D721Med (cell line): ENCODE data around the gene MAP2.
"Not testable (repeated sequence)": the region's sequence is repeated elsewhere in the genome, so short reads cannot be mapped to it uniquely, and the experiment has no call there.

Experiments
- DNase-seq: peaks from one replicate; pipeline ENCODE4 v3.0.0; 2011; ENCODE audit warnings: low spot score; ENCODE audit not compliant: insufficient read length
- FAIRE-seq: peaks from 2 replicates; lab custom pipeline; 2011; peaks lifted over from hg19 to GRCh38; lab: Jason Lieb, UNC
- TF ChIP-seq, protein P1 (sequence below): IDR thresholded peaks from 2 replicates; pipeline ENCODE4 v1.5.1; 2012; ENCODE audit warnings: mild to moderate bottlenecking, control low read depth; ENCODE audit not compliant: insufficient read depth; ENCODE audit errors: missing control alignments

Gene MAP2

GRCh38 chr2:209473930-209474419 lies 50.1 kb downstream of the MAP2 start:
- DNase-seq (no peak), FAIRE-seq (no peak)
- TF ChIP-seq, protein P1, sequence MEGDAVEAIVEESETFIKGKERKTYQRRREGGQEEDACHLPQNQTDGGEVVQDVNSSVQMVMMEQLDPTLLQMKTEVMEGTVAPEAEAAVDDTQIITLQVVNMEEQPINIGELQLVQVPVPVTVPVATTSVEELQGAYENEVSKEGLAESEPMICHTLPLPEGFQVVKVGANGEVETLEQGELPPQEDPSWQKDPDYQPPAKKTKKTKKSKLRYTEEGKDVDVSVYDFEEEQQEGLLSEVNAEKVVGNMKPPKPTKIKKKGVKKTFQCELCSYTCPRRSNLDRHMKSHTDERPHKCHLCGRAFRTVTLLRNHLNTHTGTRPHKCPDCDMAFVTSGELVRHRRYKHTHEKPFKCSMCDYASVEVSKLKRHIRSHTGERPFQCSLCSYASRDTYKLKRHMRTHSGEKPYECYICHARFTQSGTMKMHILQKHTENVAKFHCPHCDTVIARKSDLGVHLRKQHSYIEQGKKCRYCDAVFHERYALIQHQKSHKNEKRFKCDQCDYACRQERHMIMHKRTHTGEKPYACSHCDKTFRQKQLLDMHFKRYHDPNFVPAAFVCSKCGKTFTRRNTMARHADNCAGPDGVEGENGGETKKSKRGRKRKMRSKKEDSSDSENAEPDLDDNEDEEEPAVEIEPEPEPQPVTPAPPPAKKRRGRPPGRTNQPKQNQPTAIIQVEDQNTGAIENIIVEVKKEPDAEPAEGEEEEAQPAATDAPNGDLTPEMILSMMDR, result no peak

DNA sequence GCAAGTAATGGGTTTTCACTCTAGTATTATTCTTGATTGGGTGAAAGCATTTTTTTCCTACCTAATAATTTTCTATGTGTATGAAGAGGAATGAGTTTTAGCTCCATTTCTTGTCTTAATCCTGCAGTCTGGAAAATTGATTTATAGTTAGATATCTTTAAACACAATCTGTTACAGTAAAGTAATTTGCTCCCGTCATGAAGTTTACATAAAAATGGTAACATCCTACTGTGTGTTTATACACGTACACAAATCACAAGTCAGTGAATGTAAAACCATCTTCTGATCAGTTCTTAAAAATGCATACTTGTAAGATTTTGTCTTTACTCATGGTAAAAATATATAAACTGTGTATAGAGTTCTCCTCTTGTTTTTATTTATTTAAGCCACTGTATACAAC lies 51.1 kb downstream of the MAP2 start:
- DNase-seq (no peak), FAIRE-seq (peak; percentile 32)
- TF ChIP-seq, protein P1, result no peak

DNA sequence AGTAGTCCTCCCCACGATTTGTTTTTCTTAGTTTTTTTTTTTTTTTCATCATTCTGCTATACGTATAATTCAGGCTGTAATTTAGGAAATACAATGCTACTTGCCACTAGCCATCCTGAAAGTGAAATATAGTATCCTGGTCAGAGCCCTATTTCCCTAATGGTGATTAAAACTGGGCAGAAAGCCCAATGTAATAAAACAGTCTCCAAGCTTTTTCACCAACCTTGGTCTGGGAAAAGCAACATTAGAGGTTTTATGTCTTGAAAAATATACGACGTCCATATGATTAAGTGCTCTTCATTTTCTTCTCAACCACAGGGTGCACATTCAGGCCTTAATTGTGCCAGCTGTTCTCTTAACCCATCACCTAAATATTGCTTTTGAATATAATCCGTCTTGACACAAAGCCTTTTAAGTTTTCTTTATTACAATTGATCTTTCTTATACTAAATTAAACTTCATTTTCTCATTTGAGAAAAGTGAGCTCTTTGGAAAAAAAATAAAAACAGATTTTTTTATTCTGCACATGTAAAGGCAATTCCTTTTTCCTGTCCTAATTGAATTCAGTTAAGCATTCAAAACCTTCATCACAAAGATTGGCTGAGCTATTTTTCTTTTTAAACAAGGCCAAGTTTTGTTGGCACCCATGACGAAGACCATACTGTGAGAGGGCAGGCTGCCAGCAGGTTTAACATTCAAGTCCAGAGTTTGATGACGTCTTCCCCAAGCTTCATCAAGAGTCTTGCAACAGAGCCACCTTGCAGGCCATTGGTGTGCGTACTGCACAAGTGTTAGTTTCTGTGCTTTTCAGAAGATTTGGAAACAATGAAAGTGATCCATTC lies 52.7 kb downstream of the MAP2 start:
- TF ChIP-seq, protein P1, result no peak
- FAIRE-seq, result no peak
- DNase-seq, result no peak

- not testable (repeated sequence) for FAIRE-seq, DNase-seq
These were observed 68.4 kb downstream of the MAP2 start for GRCh38 chr2:209492296-209492695.

DNA sequence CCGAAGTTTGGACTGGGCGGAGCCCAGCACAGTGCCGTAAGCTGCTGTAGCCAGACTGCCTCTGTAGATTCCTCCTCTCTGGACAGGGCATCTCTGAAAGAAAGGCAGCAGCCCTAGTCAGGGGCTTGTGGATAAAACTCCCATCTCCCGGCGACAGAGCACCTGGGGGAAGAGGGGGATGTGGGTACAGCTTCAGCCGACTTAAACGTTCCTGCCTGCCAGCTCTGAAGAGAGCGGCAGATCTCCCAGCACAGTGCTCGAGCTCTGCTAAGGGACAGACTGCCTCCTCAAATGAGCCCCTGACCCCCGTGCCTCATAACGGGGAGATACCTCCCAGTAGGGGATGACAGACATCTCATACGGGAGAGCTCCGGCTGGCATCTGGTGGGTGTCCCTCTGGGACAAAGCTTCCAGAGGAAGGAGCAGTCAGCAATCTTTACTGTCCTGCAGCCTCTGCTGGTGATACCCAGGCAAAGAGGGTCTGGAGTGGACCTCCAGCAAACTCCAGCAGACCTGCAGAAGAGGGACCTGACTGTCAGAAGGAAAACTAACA lies 71.3 kb downstream of the MAP2 start:
- FAIRE-seq, DNase-seq: not testable (repeated sequence)

DNA sequence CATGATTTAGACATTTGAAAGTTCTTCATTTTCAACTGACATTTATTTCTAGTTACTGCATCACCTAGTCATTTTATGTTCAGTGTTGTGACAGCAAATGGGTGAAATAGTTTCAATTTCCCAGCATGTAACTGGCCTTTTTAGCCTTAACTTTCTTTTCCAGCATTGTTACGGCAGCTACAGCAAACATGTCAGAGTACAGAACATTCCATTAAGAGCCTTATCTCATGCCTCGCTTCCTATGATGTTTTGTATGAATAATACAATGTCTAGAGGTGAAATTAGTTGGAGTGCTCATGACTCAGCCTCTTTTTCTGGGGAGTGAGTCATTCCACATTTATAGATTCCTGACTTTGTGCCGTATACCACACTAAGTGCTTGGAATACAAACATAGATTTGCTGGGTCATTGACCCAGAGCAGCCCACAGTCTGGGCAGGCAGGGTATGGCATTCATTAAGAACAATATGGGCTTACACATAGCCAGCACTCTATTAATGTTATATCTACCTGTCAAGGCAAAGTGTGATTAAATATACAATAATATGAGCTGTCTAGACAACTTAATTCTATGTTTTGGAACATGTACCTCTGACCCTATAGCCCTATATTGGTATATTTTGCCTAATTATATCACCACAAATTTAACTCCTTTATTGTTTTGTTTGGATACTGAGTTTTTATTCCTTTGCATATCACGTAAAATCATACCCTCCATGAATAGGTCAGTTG lies 72.2 kb downstream of the MAP2 start:
- TF ChIP-seq, protein P1, result no peak
- DNase-seq, result no peak
- FAIRE-seq, result no peak

- no peak for FAIRE-seq
These were observed 72.7 kb downstream of the MAP2 start for GRCh38 chr2:209496586-209496982.

More at GRCh38 chr2:209496586-209496982, 72.7 kb downstream of the MAP2 start:
- no peak for DNase-seq
- TF ChIP-seq, protein P1, result no peak
